RWPE2 (cell line): ENCODE results near the gene CBFA2T3.
A peak's percentile ranks its signal among the peaks of the same experiment; 100 is the strongest.

Experiments used
- ATAC-seq: fragments of 200-7000 bp; cut with Tn5 transposase; 3 replicates; pipeline ENCODE4 v1.9.1; 2021; ENCODE audit warnings: low read depth
- DNase-seq: peaks from one replicate; pipeline ENCODE4 v3.0.0-alpha.2; 2020; ENCODE audit warnings: low spot score
- H3K27ac ChIP-seq: fragments of 450-650 bp; 2 replicates; pipeline ENCODE4 v1.5.1; 2017; ENCODE audit warnings: mild to moderate bottlenecking; ENCODE audit not compliant: poor library complexity, severe bottlenecking
- H3K27me3 ChIP-seq: fragments of 250-450 bp; sonication (Bioruptor Pico); 2 replicates; pipeline ENCODE4 v1.5.1; 2021; ENCODE audit warnings: mild to moderate bottlenecking, moderate library complexity; ENCODE audit not compliant: insufficient read depth, poor library complexity, severe bottlenecking
- H3K36me3 ChIP-seq: fragments of 250-450 bp; sonication (Bioruptor Pico); 2 replicates; pipeline ENCODE4 v1.5.1; 2020; ENCODE audit warnings: low read depth, mild to moderate bottlenecking, moderate library complexity
- H3K4me1 ChIP-seq: fragments of 250-450 bp; sonication (Bioruptor Pico); 2 replicates; pipeline ENCODE4 v1.5.1; 2021; ENCODE audit warnings: mild to moderate bottlenecking, moderate library complexity; ENCODE audit not compliant: insufficient read depth, poor library complexity, severe bottlenecking
- H3K4me3 ChIP-seq: fragments of 250-450 bp; sonication (Bioruptor Pico); 2 replicates; pipeline ENCODE4 v1.5.1; 2021; ENCODE audit warnings: mild to moderate bottlenecking, moderate library complexity; ENCODE audit not compliant: severe bottlenecking
- H3K9me3 ChIP-seq: fragments of 250-450 bp; sonication (Bioruptor Pico); 2 replicates; pipeline ENCODE4 v1.5.1; 2021; ENCODE audit warnings: mild to moderate bottlenecking, moderate library complexity; ENCODE audit not compliant: severe bottlenecking
- CTCF ChIP-seq: fragments of 450-650 bp; IDR thresholded peaks from one replicate; pipeline ENCODE4 v1.5.1; 2017; ENCODE audit warnings: mild to moderate bottlenecking, moderate library complexity; ENCODE audit not compliant: poor library complexity, severe bottlenecking

The CBFA2T3 gene

GRCh38 chr16:88848557-88848956, 128.4 kb downstream of the CBFA2T3 start:
- no peaks in the 10 kb centered on the region for H3K4me1 ChIP-seq
- H3K27ac ChIP-seq, result no peak overlapping the region
- no peaks in the 10 kb centered on the region for H3K36me3 ChIP-seq
- TF ChIP-seq CTCF, result no peak
- DNase-seq, result no peak
- H3K27me3 ChIP-seq, result no peaks in the 10 kb centered on the region
- ATAC-seq, result no peak
- H3K9me3 ChIP-seq, result no peaks in the 10 kb centered on the region
- no peak overlapping the region for H3K4me3 ChIP-seq

GRCh38 chr16:88847654-88848053, 129.4 kb downstream of the CBFA2T3 start:
- ATAC-seq (no peak), DNase-seq (no peak)
- Histone ChIP-seq H3K27ac (no peak overlapping the region), H3K9me3 (no peaks in the 10 kb centered on the region), H3K27me3 (no peaks in the 10 kb centered on the region), H3K4me1 (no peaks in the 10 kb centered on the region), H3K36me3 (no peaks in the 10 kb centered on the region), H3K4me3 (no peak overlapping the region)
- TF ChIP-seq CTCF, result no peak

- H3K9me3 ChIP-seq, result no peaks in the 10 kb centered on the region
- no peak overlapping the region for H3K4me3 ChIP-seq
- ATAC-seq (no peak), DNase-seq (no peak)
- H3K27me3 ChIP-seq, result no peaks in the 10 kb centered on the region
- H3K4me1 ChIP-seq, result no peaks in the 10 kb centered on the region
- H3K27ac ChIP-seq, result no peak overlapping the region
- TF ChIP-seq CTCF, result no peak
- H3K36me3 ChIP-seq, result no peaks in the 10 kb centered on the region
Observed at GRCh38 chr16:88846088-88846487, 130.9 kb downstream of the CBFA2T3 start.

- DNase-seq (no peak), ATAC-seq (peak; percentile 28; the same call in 1 of the 3 replicates)
- Histone ChIP-seq H3K4me3 (no peak overlapping the region), H3K27me3 (no peaks in the 10 kb centered on the region), H3K9me3 (no peaks in the 10 kb centered on the region), H3K36me3 (0 out of 2 replicates have a peak, but pooled peaks cover 5% of the 10 kb centered on the region), H3K27ac (no peak overlapping the region), H3K4me1 (no peaks in the 10 kb centered on the region)
- TF ChIP-seq CTCF, result peak; percentile 9
Observed at GRCh38 chr16:88844419-88845036, 132.5 kb downstream of the CBFA2T3 start.

- Histone ChIP-seq H3K36me3 (0 out of 2 replicates have a peak, but pooled peaks cover 7% of the 10 kb centered on the region), H3K4me1 (no peaks in the 10 kb centered on the region), H3K9me3 (no peaks in the 10 kb centered on the region), H3K4me3 (no peak overlapping the region), H3K27me3 (no peaks in the 10 kb centered on the region), H3K27ac (no peak overlapping the region)
- DNase-seq (no peak), ATAC-seq (no peak)
- TF ChIP-seq CTCF, result no peak
Observed at GRCh38 chr16:88843256-88843655, 133.8 kb downstream of the CBFA2T3 start.
